NCI-H1694 treated with DMSO at 0.1 percent for 48 hours (cell line): ENCODE results near the gene ORAI3.

Experiments
- DNase-seq: peaks from one replicate; lab custom pipeline; 2025; lab: John Stamatoyannopoulos, UW

The ORAI3 gene

DNA sequence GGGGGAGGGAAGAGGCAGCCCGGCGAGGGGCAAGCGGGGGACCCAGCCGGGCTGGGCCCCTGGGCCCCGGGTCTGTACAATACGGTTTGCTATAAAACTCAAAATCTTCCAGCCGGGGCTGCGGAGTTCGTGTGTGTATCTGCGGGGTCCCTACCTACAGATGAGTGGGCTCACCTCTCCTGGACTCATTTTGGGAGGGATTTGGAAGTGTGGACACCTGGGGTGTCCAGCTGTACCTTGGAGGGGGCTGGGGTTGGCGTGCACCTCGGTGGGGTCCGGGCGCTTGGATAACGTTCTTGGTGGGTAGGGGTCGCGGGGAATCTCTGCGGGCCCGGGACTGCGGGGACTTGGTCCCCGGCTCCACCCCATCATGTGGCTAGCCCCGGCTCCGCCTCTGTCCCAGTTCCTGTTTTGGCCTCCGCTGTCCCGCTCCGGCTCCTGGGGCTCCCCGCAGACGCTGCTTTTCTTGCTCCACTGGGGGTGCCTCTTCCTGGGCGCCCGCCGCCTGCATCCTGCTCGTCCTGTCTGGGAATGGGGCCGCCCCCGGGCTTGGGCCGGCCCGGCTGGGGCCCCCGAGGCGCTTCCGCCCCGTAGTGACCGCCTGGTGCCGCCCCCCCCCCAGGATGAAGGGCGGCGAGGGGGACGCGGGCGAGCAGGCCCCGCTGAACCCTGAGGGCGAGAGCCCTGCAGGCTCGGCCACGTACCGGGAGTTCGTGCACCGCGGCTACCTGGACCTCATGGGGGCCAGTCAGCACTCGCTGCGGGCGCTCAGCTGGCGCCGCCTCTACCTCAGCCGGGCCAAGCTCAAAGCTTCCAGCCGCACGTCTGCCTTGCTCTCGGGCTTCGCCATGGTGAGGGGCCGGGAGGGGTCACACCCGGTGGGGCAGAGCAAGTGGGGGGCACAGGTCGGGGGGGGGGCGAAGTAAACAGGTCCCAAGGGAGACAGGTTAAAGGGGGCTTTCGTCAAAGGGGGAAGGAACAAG is at the start of gene ORAI3:
ORAI3 (plus strand) TSS at position 402 of the 983 bp plus-strand sequence; CDS start at position 624, 222 bp downstream.
- DNase-seq = no peak

DNA sequence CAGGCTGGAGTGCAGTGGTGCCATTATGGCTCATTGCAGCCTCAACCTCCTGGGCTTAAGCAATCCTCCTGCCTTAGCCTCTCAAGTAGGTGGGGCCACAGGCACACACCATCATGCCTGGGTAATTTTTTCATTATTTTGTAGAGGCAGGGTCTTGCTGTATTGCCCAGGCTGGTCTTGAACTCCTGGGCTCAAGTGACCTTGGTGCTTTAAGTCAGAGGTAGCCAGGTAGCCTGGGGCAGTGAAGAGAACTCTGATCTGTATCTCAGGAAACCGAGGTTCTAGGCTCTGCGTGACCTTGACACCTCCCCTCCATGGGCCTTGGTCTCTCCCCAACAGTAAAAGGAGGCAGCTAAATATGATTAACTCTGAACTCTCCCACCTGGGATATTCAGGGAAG is 49.1 kb upstream of the ORAI3 start:
- DNase-seq = no peak

DNA sequence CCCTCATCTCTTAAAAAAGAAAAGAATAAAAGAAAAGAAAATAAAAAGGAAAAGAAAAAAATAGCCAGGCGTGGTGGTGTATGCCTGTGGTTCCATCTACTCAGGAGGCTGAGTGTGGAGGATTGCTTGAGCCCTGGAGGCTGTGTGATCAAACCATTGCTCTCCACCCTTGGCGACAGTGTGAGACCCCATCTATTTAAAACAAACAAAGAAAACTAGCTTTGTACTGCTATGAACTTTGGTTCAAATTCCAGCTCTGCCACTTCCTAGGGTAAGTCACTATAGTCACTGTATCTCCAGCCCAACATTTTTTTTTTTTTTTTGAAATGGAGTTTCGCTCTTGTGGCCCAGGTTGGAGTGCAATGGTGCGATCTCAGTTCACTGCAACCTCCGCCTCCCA is 48.3 kb upstream of the ORAI3 start:
- no peak for DNase-seq

DNA sequence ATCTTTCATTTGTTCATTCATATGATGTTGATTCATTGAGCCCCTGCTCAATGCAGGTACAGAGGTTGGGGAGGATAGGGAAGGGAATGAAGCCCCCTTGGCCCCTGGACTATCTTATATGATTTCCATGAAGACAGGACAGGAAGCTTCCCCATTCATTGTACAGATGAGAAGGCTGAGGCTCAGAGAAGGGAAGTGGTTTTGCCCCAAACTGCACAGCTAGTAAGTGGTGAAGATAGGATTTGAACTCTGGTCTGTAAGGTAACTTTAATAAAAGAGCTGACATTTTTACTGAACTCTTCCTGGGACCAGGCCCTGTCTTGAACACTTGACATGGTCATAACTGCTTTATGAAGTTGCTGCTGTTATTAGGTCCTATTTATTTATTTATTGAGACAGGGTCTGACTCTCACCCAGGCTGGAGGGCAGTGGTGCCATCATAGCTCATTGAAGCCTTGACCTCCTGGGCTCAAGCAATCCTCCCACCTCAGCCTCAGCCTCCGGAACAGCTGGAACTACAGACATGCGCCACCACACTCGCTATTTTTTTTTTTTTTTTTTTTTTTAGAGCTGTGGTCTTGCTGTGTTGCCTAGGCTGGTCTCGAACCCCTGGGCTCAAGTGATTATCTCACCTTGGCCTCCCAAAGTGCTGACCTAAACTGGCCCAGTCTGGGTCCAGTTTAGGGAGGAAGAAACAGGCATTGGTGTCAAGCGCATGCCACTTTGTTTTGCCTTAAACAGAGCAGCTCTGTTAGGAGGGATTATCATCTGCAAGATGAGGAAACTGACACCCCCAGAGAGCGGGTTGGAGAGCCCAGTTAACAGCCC is 47.5 kb upstream of the ORAI3 start:
- DNase-seq = no peak

DNA sequence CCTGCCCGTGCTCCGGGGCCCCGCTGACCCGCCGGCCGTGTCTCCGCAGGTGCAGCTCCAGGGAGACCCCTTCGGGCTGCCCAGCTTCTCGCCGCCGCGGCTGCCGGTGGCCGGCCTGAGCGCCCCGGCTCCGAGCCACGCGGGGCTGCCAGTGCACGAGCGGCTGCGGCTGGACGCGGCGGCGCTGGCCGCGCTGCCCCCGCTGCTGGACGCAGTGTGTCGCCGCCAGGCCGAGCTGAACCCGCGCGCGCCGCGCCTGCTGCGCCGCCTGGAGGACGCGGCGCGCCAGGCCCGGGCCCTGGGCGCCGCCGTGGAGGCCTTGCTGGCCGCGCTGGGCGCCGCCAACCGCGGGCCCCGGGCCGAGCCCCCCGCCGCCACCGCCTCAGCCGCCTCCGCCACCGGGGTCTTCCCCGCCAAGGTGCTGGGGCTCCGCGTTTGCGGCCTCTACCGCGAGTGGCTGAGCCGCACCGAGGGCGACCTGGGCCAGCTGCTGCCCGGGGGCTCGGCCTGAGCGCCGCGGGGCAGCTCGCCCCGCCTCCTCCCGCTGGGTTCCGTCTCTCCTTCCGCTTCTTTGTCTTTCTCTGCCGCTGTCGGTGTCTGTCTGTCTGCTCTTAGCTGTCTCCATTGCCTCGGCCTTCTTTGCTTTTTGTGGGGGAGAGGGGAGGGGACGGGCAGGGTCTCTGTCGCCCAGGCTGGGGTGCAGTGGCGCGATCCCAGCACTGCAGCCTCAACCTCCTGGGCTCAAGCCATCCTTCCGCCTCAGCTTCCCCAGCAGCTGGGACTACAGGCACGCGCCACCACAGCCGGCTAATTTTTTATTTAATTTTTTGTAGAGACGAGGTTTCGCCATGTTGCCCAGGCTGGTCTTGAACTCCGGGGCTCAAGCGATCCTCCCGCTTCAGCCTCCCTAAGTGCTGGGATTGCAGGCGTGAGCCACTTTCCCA is 46.6 kb upstream of the ORAI3 start:
- no peak for DNase-seq

DNA sequence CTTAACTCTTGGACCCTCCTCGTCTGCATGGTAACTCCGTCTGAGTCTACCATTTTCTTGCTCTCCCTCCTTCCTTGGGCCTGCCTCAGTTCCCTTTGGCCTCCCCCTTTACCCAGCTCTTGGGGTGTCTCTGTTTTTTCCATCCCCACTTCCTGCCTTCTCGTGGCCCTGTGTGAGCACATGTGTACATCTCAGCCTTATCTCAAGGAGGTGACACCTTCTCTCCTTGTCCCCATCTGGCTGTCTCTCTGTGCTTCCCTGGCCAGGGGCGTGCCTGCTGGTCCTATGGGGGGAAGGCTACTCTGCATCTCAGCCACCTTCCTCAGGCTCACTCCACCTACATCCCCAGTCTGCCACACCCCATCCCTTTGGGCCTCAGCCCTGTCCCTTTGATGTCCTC is 45.9 kb upstream of the ORAI3 start:
- no peak for DNase-seq

DNA sequence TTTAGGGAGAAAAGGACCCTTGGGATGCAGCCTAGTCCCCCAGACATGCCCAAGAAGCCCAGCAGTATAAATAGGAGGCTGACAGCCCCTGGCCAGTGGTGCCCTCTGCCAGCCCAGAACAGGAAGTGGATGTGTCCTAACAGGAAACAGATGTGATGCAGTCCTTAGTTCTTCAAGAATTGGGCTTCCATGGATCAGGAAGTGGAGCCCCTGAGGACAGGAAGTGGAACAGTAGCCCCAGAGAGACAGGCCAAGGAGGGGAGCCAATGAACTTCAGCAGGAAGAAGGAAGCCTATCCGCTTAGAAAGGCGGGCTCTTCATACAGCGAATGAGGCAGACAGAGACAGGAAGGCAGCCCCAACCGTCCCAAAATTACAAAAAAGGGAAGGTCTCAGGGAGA is 45.3 kb upstream of the ORAI3 start:
- no peak for DNase-seq

DNA sequence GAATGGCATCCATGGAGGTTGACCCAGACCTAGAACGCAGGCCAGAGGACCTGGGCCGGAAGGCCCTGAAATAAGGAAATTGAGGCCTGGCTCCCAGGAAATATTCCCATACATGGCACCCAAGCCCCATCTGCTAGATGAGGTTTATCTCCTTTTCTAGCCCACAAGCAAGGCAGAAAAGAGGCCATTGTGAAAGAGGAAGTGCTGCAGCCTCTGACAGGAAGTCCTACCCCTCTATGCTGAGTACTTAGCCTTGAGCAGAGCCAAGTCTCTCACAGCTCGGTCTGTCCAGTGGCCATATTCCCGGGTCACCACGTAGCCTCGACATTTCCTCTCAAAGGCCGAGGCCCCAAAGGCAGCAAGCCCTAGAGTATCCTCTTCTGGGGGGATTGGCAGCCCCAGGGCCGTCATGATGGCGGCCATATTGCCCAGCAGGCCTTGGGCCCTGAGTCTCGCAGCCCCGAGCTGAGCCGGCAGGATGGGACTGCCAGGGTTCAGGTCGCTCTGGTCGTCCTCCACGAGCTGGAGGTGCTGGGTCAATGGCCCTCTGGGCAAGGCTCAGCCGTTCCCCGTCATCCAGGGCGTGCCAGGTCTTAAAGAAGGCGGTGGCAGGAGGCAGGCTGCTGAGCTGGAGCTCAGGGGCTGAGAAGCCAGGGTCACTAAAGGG is 44.6 kb upstream of the ORAI3 start:
- no peak for DNase-seq

DNA sequence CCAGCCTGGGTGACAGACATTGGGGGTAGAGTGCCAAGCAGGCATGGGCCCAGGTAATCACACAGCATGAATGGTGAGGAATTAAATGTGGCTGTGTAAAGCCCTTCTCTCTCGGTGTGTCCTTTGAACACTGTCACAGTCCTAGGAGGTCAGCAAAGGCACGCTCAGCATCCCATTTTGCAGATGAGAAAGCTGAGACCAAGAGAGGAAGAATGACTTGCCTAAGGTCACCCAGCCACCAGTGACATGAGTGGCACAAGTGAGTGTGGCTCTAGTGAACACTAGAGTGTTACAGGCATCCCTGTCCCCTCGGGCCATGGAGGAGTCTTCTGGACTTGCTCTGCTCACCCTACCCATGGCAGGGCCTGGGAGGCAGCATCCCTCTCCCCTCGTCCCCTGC is 41.8 kb upstream of the ORAI3 start:
- no peak for DNase-seq

DNA sequence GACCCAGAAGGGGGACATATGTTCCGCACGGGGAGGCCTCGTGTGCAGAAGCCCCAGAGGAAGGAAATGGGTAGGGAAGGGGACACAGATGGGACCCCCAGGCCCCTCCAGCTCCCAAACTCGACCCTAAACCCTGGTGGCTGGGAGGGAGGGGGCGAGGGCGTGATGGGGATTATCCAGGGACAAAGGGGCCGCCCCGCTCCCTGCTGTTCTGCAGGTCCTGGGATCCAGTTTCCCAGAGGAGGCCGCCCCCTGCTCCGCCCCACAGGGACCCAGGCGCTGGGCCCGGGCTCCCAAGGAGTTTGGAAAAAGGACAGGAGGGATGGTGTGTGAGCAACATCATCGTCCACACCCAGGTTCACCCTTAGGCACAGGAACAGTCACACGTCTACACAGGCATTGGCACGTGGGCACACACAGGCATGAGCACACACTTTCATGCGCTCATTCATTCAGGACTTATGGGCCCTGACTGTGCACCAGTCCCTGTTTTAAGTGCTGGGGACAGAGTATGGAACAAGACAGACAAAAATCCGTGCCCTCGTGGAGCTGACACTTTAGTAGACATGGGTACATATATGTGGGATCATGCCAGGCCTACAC is 38.3 kb upstream of the ORAI3 start:
- no peak for DNase-seq

DNA sequence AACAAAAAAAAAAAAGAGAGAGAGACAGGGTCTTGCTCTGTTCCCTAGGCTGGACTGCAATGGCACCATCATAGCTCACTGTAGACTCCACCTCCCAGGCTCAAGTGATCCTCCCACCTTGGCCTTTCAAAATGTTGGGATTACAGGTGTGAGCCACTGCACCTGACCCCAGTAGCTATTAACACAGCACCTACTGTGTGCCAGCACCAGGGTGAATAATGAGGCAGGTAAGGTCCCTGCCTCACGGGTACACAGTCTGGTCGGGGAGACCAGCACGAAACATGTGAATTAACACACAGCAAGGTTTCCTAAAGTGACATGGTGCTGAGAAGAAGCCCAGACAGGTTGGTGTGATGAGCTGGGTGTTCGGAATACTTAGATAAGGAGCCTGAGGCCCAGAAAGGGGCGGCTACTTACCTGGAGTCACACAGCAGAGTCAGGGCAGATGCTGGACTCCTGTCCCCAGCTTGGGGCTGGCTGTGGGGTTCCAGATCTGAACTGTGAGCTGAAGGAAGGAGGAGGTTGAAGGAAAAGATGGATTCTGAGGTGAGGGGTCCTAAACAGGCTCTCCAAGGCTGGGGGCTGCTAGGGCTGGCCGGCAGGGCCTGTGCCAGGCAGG is 36.0 kb upstream of the ORAI3 start:
- no peak for DNase-seq

DNA sequence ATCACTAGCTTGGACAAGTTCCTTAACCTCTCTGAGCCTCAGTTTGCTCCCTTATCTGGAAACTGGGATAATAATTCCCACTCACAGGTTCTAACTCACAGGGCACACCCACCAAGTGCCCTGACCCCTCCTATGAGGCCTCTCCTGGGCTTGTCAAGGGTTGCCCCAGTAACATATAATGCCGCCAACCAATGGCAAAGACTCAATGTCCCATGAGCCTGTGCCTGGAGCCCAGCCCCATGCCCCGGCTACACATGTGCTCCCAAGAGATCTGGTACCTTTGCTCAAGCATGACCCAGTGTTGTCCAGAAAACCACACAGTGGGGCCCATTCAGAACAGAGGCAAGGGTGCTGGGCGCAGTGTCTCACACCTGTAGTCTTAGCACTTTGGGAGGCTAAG is 34.0 kb upstream of the ORAI3 start:
- no peak for DNase-seq

DNA sequence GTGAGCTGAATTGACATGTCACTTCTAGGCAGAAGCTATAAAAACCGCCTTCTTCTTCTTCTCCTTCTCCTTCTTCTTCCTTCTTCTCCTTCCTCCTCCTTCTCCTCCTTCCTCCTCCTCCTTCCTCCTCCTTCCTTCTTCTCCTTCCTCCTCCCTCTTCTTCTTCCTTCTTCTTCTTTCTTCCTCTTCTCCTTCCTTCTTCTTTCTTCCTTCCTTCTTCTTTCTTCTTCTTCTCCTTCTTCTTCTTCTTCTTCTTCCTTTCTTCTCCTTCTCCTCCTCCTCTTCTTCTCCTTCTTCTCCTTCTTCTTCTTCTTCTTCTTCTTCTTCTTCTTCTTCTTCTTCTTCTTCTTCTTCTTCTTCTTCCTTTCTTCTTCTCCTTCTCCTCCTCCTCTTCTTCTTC is 30.3 kb upstream of the ORAI3 start:
- DNase-seq = no peak

DNA sequence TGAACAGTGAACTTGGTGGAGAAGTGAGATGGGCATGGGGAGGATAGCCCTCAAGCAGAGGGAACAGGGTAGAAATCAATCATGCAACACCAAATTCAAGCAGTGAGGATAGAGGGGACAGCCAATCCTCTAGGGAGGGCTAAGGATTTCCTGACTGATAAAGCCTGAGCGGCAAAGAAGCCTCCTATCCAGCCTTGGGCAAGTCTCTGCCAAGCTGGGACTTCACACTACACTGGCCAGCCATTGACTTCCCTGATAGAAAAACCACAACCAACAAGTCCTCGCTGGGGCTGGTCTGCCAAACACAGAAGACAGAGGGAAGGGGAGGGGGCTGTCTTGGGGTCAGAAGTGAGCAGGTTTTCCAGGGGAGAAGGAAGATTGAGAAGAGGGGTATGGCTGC is 28.0 kb upstream of the ORAI3 start:
- no peak for DNase-seq

DNA sequence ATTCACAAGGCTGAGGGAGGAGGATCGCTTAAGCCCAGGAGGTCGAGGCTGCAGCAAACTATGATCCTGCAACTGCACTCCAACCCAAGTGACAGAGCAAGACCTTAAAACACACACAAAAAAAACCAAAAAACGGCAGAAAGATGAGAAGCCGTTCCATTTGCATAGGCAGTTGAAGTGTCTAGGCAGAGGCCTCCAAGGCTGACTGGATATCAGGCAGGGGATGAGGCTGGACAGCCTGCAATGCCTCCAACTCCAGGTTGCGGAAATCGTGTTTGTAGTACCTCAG is 27.5 kb upstream of the ORAI3 start:
- no peak for DNase-seq

DNA sequence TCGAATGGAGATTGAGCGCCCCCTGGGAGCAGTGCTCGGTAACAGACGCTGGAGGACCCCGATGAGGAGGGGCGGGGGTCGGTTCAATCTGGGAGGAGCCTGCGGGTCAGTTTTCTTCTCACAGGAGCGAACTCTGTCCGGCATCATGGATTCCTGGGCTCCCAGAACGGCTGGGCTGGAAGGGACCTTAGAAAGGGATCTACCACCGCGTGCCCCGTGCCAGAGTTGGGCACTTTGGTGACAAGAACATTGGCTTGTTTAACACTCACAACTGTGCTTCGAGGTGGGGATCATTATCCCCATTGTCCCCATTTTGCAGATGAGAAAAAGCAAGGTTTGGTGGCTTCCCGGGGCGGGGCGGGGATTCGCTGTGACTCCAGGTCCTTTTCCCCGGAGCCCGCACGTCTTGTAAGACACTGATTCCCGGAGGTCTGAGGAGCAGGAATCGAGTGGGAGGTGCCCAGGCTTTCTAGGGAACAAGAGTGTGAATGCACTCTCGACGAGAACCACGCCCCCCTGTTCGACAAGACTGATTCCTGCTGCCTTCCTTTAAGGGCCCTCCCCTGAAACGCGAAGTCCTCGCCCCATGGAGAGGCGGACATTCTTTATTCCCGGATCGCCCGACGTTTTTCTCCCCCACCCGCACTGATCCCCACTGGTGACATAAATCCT is 27.0 kb upstream of the ORAI3 start:
- peak; percentile 79 for DNase-seq

DNA sequence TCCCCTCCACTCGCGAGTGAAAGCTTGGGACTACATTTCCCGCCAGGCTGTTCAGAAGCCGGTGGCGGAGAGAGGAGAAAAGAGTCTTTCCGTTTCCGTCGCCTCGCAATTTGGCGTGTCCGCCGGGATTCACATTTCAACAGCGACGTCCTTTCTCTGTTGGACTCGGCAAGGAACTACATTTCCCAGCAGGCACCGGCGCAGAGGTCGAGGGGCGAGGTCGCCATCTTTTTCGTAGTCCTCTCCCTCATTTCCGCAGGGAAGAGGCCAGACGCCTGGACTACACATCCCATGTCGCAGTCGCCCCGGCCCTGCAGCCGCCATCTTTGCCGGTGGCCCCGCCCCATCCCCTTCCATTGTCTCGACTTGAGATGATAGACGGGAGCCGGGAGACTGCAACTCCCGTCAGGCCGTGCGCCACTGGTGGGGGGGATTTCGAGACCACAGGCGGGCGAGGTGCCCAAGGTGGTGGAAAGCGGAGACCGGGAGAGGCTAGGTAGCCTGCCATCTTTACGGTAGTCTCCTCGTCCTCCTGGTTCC is 26.4 kb upstream of the ORAI3 start:
- peak; percentile 99 for DNase-seq

DNA sequence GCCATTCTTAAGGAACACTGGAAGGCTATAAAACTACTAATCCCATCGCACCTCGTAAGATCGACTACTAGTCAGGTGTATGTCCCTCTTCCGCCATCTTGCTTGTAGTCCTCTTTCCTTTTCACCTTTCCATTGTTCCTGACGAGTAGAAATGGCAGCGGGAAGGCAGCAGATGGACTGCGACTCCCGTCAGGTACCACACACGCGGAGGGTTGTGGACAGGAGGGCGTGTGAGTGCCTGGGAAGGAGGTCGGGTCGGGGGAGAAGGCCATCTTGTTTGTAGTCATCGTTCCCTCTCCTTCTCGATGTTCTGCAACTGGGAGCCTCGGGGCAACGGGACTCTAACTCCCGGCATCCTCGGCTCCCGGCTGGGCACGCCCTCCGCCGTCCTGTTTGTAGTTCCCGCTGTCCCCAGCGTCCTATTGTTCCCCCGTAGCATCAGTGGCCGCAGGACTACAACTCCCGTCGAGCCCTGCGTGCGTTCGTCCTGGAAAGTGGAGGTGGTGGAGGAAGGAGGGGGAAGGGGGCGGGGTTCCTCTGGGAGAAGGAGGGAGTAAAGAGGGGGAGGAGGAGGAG is 25.8 kb upstream of the ORAI3 start:
- DNase-seq = peak; percentile 99

DNA sequence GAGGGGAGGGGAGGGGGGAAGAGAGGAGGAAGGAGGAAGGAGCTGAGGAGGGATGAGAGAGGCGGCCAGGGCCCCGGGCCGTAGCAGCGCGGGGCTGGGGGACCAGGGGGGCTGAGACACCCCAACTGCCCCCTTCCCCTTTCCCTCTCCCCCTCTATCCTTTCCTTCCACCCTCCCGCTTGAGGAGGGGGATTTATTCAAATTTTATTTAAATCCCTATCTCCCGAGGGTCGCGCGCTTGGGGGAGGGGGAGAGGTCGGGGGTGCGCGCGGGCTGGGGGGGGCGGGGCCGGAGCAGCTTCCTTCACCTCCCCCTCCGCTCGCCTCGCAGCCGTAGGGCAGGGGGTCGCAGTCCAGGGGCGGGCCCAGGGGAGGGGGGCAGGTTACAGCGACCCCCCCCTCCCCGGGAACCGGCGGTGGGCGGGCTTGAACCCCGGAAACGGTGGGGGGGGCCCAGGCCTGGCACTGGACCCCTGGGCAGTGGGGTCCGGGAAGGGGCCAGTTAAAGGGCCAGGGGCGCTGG is 25.3 kb upstream of the ORAI3 start, which contains the start of gene FBXL19:
FBXL19 (plus strand) TSS at position 19 of the 522 bp plus-strand sequence. CDS start 2,183 bp downstream, outside the sequence.
- DNase-seq = no peak
